Fibroblast of lung (primary cell): ENCODE results near the gene NACA. TPM values are rescaled to one million over a fixed set of nuclear protein-coding genes. Genes with fewer than 3 reads are reported as not detected.

Source experiments
- DNase-seq, 2 donors: peaks; one replicate each; pipeline versions ENCODE4 v3.0.0 to v3.0.0-alpha.2; 2010; ENCODE audit warnings: low read depth in 2 of 2
- H2AFZ ChIP-seq: 2 replicates; pipeline ENCODE4 v1.5.1; 2012; ENCODE audit warnings: low read length, control low read depth, inconsistent platforms
- H3K27ac ChIP-seq: 2 replicates; pipeline ENCODE4 v1.5.1; 2011; ENCODE audit warnings: low read length, control low read depth; ENCODE audit not compliant: insufficient read depth
- H3K27me3 ChIP-seq: 2 replicates; pipeline ENCODE4 v1.5.1; 2011; ENCODE audit warnings: mild to moderate bottlenecking, low read length; ENCODE audit not compliant: control insufficient read depth, insufficient read depth
- H3K36me3 ChIP-seq: 2 replicates; pipeline ENCODE4 v1.5.1; 2011; ENCODE audit warnings: low read length; ENCODE audit not compliant: control insufficient read depth, insufficient read depth
- H3K4me1 ChIP-seq: 2 replicates; pipeline ENCODE4 v1.5.1; 2011; ENCODE audit warnings: low read length; ENCODE audit not compliant: control insufficient read depth, insufficient read depth; ENCODE audit errors: extremely low read depth
- H3K4me2 ChIP-seq: 2 replicates; pipeline ENCODE4 v1.5.1; 2011; ENCODE audit warnings: low read length, control low read depth; ENCODE audit not compliant: insufficient read depth; ENCODE audit errors: extremely low read depth
- H3K4me3 ChIP-seq, 4 experiments: fragments of 200-600 bp in 1 of 4; sonication (generic) in 1 of 4; replicated peaks in 1 of 4; 2 replicates each; pipeline ENCODE4 v1.5.1; 2011 to 2016; ENCODE audit warnings: low read length in 4 of 4, low read depth in 3 of 4, mild to moderate bottlenecking in 3 of 4, control low read depth in 2 of 4, inconsistent platforms in 1 of 4, mixed read lengths in 1 of 4; ENCODE audit not compliant: insufficient read depth in 1 of 4; ENCODE audit errors: control extremely low read depth in 1 of 4
- H3K79me2 ChIP-seq: 2 replicates; pipeline ENCODE4 v1.5.1; 2012; ENCODE audit warnings: mild to moderate bottlenecking, low read length, inconsistent platforms; ENCODE audit not compliant: control insufficient read depth, insufficient read depth
- H3K9ac ChIP-seq: 2 replicates; pipeline ENCODE4 v1.5.1; 2011; ENCODE audit warnings: mild to moderate bottlenecking, low read length, control low read depth; ENCODE audit not compliant: insufficient read depth
- H3K9me3 ChIP-seq: 2 replicates; pipeline ENCODE4 v1.5.1; 2012; ENCODE audit warnings: low read depth, low read length; ENCODE audit not compliant: control insufficient read depth, insufficient read depth
- H4K20me1 ChIP-seq: 2 replicates; pipeline ENCODE4 v1.5.1; 2011; ENCODE audit warnings: low read length; ENCODE audit not compliant: control insufficient read depth, insufficient read depth; ENCODE audit errors: extremely low read depth
- EZH2 ChIP-seq: IDR thresholded peaks from 2 replicates; pipeline ENCODE4 v1.5.1; 2012; ENCODE audit warnings: low read length, control low read depth, mild to moderate bottlenecking; ENCODE audit errors: missing control alignments
- polyA plus RNA-seq, 2 donors: library from polyadenylated mRNA; depleted of rRNA in 1 of 2; stranded (reverse) in 1 of 2; unstranded in 1 of 2; fragments of >200 nt; gene quantifications; 2 replicates each; pipeline ENCODE4 v1.2.1, GENCODE V29; 2011 to 2012; ENCODE audit warnings: missing spikeins in 1 of 2
- total RNA-seq: library from RNA; depleted of rRNA; stranded (reverse); fragments of >200 nt; gene quantifications from 2 replicates; pipeline ENCODE4 v1.2.1, GENCODE V29; 2014
- TF ChIP-seq, protein P1 (sequence below), 2 donors: IDR thresholded peaks in 1 of 2; conservative IDR thresholded peaks in 1 of 2; 1 replicate in 1 of 2; 2 replicates in 1 of 2; pipeline ENCODE4 v1.5.1; 2011 to 2012; ENCODE audit warnings: low read length in 2 of 2, control low read depth in 1 of 2, inconsistent platforms in 1 of 2, low read depth in 1 of 2, mild to moderate bottlenecking in 1 of 2

NACA gene
- total and polyA plus RNA-seq, 2 donors (not counting 1 experiment from before 2014, with no cell fraction given): 971 to 1,188 TPM

DNA sequence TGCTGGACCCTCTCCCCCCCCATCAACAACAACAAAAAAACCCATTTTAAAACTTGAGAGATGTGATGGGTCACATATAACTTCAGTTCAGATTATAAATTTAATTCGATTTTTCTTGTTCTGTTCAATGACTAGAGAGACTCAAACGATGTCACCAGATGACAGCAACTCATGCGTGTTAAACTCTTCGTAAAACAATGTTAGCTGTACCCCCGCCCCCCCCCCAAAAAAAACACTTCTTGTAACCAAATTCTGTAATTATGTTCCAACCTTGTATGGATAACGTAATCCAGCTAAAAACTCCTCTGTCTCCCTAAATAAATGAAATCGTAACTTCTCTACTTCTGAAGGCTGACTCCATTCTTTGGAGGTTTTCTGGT is 614 bp upstream of the NACA start:
- no peak for DNase-seq
- Histone ChIP-seq H3K36me3 (peaks cover 6% of the 10 kb centered on the region), H3K27me3 (no peaks in the 10 kb centered on the region), H3K9ac (peak overlapping the region; percentile 89), H3K9me3 (no peaks in the 10 kb centered on the region), H2AFZ (peak overlapping the region; percentile 53), H3K4me3 (peak overlapping the region; percentile 86 to 93 (median 91)), H4K20me1 (peaks cover 4% of the 10 kb centered on the region), H3K79me2 (peaks cover 44% of the 10 kb centered on the region), H3K4me2 (peak overlapping the region; percentile 71), H3K4me1 (peaks cover 7% of the 10 kb centered on the region), H3K27ac (peak overlapping the region; percentile 92)
- TF ChIP-seq, protein P1, sequence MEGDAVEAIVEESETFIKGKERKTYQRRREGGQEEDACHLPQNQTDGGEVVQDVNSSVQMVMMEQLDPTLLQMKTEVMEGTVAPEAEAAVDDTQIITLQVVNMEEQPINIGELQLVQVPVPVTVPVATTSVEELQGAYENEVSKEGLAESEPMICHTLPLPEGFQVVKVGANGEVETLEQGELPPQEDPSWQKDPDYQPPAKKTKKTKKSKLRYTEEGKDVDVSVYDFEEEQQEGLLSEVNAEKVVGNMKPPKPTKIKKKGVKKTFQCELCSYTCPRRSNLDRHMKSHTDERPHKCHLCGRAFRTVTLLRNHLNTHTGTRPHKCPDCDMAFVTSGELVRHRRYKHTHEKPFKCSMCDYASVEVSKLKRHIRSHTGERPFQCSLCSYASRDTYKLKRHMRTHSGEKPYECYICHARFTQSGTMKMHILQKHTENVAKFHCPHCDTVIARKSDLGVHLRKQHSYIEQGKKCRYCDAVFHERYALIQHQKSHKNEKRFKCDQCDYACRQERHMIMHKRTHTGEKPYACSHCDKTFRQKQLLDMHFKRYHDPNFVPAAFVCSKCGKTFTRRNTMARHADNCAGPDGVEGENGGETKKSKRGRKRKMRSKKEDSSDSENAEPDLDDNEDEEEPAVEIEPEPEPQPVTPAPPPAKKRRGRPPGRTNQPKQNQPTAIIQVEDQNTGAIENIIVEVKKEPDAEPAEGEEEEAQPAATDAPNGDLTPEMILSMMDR (conservative IDR thresholded peaks at IDR 0.05 in 1 of 2, IDR thresholded peaks at IDR 0.05 in 1 of 2; ENCODE audit: low read depth in 1 of 2, low read length in 2 of 2): no peak

DNA sequence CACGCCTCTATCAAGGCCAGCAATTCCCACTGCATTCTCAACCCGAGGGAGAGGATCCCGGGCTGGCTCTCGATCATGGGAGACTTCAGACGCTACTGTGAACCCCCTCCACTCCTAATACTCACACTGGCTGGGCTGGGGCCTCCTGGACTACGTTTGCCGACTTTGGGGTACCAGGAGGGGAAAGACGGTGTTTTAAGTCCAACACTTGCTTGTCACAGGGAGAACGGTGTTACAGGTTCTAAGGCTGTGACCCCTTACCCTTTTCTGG is 463 bp downstream of the NACA start:
- H3K4me1 ChIP-seq: peaks cover 7% of the 10 kb centered on the region
- H3K4me3 ChIP-seq: peak overlapping the region; percentile 86 to 93 (median 91)
- H3K4me2 ChIP-seq: peak overlapping the region; percentile 99
- H3K79me2 ChIP-seq: peaks cover 55% of the 10 kb centered on the region
- peaks cover 6% of the 10 kb centered on the region for H4K20me1 ChIP-seq
- peak overlapping the region; percentile 89 for H3K9ac ChIP-seq
- H3K36me3 ChIP-seq: peaks cover 11% of the 10 kb centered on the region
- H3K9me3 ChIP-seq: no peaks in the 10 kb centered on the region
- TF ChIP-seq EZH2: no peak
- TF ChIP-seq, protein P1 (conservative IDR thresholded peaks at IDR 0.05 in 1 of 2, IDR thresholded peaks at IDR 0.05 in 1 of 2; ENCODE audit: low read depth in 1 of 2, low read length in 2 of 2): no peak
- no peaks in the 10 kb centered on the region for H3K27me3 ChIP-seq
- peak overlapping the region; percentile 92 for H3K27ac ChIP-seq
- no peak overlapping the region for H2AFZ ChIP-seq
- DNase-seq: no peak

DNA sequence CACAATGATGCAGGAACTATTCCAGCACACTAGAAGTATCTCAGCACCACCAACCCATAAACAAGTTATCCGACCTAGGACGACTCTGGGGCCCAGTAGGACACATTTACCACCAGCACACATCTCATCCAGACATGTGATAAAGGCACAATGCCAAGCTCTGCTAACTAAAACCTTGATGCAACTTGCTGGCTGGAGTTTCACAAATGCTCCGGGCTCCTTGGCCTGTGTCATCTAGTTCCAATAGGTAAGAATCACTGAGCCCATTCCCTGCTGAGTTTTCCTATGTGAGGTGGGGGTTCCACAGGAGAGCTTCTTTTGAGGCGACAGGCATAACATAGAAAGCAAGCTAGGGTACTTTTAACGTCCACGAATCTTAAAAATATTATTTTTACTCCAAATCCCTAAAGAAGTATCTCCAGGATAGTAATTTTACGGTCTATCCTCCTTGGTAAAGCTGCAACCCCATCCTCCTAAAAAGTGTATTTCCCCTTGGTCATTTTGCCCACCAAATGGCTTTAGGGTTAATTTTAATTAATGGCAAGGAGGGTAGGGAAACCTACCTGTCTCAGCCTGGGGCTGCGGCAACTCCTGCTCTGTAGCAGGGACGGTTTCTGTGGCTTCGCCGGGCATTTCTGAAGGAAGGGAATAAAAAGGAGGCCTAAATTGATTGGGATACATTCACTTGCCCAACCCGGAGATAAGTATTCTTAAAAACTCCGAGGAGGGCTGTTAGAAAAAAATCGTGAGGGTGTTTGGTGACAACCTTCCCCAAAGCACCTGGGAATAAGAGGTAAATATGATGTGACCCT is 1.0 kb downstream of the NACA start:
- no peaks in the 10 kb centered on the region for H3K27me3 ChIP-seq
- H3K4me2 ChIP-seq: peak overlapping the region; percentile 99
- peaks cover 12% of the 10 kb centered on the region for H3K36me3 ChIP-seq
- H3K4me1 ChIP-seq: peaks cover 7% of the 10 kb centered on the region
- peak overlapping the region; percentile 89 for H3K9ac ChIP-seq
- DNase-seq: peak; percentile 78 to 91
- peaks cover 6% of the 10 kb centered on the region for H4K20me1 ChIP-seq
- TF ChIP-seq EZH2: no peak
- TF ChIP-seq, protein P1 (conservative IDR thresholded peaks at IDR 0.05 in 1 of 2, IDR thresholded peaks at IDR 0.05 in 1 of 2; ENCODE audit: low read depth in 1 of 2, low read length in 2 of 2): no peak
- peak overlapping the region; percentile 86 to 93 (median 91) for H3K4me3 ChIP-seq
- H3K9me3 ChIP-seq: no peaks in the 10 kb centered on the region
- H3K79me2 ChIP-seq: peaks cover 60% of the 10 kb centered on the region
- peak overlapping the region; percentile 92 for H3K27ac ChIP-seq
- H2AFZ ChIP-seq: no peak overlapping the region
